ENCODE measurements around the gene PTPN2. TPM values are rescaled to one million over a fixed set of nuclear protein-coding genes. Genes with fewer than 3 reads are reported as not detected.

PTPN2 gene
- total and polyA plus RNA-seq, 2 donors, result 27.0 to 36.9 TPM

DNA sequence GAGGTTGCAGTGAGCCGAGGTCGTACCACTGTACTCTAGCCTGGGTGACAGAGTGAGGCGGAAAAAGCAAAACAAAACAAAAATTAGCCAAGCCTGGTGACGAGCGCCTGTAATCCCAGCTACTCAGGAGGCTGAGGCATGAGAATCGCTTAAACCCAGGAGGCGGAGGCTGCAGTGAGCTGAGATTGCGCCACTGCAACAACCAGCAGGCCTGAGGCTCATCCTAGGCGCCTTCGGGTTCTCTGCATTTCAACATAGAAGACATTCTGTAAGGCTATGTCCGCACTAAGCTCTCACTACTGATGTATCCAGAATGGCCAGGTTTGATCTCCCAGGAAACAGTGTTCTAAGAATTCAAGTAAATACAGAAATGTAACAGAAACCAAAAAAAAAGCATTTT lies 23.5 kb downstream of the PTPN2 start:
- Histone ChIP-seq H3K27ac (ENCODE audit: low read depth) (no peak overlapping the region), H3K4me3 (ENCODE audit: low read depth, low read length) (no peak overlapping the region), H3K36me3 (ENCODE audit: insufficient read depth) (no peaks in the 10 kb centered on the region), H3K4me1 (ENCODE audit: insufficient read depth) (no peaks in the 10 kb centered on the region)
- 98% methylated on average over 11 of the region's 11 CpGs for WGBS
- no peak for DNase-seq (ENCODE audit: extremely low spot score)

DNA sequence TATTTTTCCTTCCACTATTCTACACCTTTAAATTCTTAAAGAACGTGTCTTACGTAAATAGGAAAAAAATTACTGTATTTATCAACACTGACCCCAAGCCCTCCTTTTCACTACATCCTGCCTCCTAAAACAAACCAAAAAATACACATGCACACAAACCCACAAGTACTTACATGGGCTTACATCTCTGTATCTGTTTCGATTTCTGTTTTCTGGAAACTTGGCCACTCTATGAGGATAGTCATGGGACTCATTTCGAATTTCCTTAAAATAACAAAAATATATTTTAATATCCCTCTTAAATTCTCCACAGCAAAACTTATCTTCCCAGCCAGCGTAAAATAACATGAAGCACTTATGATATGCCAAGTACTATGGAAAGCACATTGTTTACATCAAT lies 25.0 kb downstream of the PTPN2 start:
- WGBS, result 62% methylated on average over 5 of the region's 5 CpGs
- Histone ChIP-seq H3K36me3 (ENCODE audit: insufficient read depth) (no peaks in the 10 kb centered on the region), H3K27ac (ENCODE audit: low read depth) (no peak overlapping the region), H3K4me1 (ENCODE audit: insufficient read depth) (no peaks in the 10 kb centered on the region), H3K4me3 (ENCODE audit: low read depth, low read length) (no peak overlapping the region)
- DNase-seq (ENCODE audit: extremely low spot score), result no peak

GRCh38 chr18:12857991-12858544 lies 26.0 kb downstream of the PTPN2 start:
- H3K4me3 ChIP-seq (ENCODE audit: low read depth, low read length), result no peak overlapping the region
- H3K36me3 ChIP-seq (ENCODE audit: insufficient read depth), result no peaks in the 10 kb centered on the region
- 91% methylated on average over 4 of the region's 4 CpGs for WGBS
- no peaks in the 10 kb centered on the region for H3K4me1 ChIP-seq (ENCODE audit: insufficient read depth)
- H3K27ac ChIP-seq (ENCODE audit: low read depth), result no peak overlapping the region
- DNase-seq (ENCODE audit: extremely low spot score), result no peak

DNA sequence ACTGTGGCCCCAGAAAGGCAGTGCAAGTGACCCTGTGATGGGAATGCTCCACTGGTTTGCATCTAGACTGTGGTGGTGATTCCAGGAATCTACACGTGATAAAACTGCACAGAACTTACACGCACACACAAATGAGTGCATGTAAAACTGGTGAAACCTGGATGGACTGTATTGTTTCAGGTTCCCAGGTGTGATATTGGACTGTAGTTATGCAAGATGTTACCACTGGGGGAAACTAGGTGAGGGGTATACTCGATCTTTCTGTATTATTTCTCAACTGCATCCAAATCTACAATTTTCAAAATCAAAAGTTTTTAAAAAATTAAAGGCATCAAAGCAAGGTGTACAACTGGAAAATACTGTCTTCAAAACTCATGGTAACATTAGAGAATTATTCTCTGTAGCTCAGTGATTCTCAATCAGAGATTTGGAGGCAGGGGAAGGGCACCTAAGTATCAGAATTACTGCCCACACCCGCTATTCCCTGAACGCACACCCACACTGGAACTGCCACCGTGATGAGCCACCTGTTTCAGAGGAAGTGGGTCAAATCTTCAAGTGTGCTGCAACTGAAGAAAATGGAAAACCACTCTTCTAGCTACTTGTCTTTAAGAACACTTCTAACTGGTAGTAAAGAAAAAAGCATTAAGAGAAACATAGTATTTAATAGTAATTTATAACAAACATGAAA lies 26.7 kb downstream of the PTPN2 start:
- DNase-seq (ENCODE audit: extremely low spot score), result no peak
- Histone ChIP-seq H3K4me3 (ENCODE audit: low read depth, low read length) (no peak overlapping the region), H3K36me3 (ENCODE audit: insufficient read depth) (no peaks in the 10 kb centered on the region), H3K27ac (ENCODE audit: low read depth) (no peak overlapping the region), H3K4me1 (ENCODE audit: insufficient read depth) (no peaks in the 10 kb centered on the region)
- 85% methylated on average over 6 of the region's 6 CpGs for WGBS

GRCh38 chr18:12855916-12856315 lies 28.1 kb downstream of the PTPN2 start:
- Histone ChIP-seq H3K36me3 (ENCODE audit: insufficient read depth) (no peaks in the 10 kb centered on the region), H3K4me3 (ENCODE audit: low read depth, low read length) (no peak overlapping the region), H3K4me1 (ENCODE audit: insufficient read depth) (no peaks in the 10 kb centered on the region), H3K27ac (ENCODE audit: low read depth) (no peak overlapping the region)
- DNase-seq (ENCODE audit: extremely low spot score), result no peak
- 97% methylated on average over 4 of the region's 4 CpGs for WGBS

- 93% methylated on average over 7 of the region's 7 CpGs for WGBS
- no peak for DNase-seq (ENCODE audit: extremely low spot score)
- no peak overlapping the region for H3K27ac ChIP-seq (ENCODE audit: low read depth)
- no peak overlapping the region for H3K4me3 ChIP-seq (ENCODE audit: low read depth, low read length)
- H3K36me3 ChIP-seq (ENCODE audit: insufficient read depth), result no peaks in the 10 kb centered on the region
- no peaks in the 10 kb centered on the region for H3K4me1 ChIP-seq (ENCODE audit: insufficient read depth)
Measured at GRCh38 chr18:12852566-12853315, 31.3 kb downstream of the PTPN2 start.

- H3K4me1 ChIP-seq (ENCODE audit: insufficient read depth), result no peaks in the 10 kb centered on the region
- no peak overlapping the region for H3K27ac ChIP-seq (ENCODE audit: low read depth)
- no peak for DNase-seq (ENCODE audit: extremely low spot score)
- H3K36me3 ChIP-seq (ENCODE audit: insufficient read depth), result no peaks in the 10 kb centered on the region
- 67% methylated on average over 3 of the region's 3 CpGs for WGBS
- no peak overlapping the region for H3K4me3 ChIP-seq (ENCODE audit: low read depth, low read length)
Measured at GRCh38 chr18:12851716-12852115, 32.3 kb downstream of the PTPN2 start.

- Histone ChIP-seq H3K4me1 (ENCODE audit: insufficient read depth) (no peaks in the 10 kb centered on the region), H3K4me3 (ENCODE audit: low read depth, low read length) (no peak overlapping the region), H3K27ac (ENCODE audit: low read depth) (no peak overlapping the region), H3K36me3 (ENCODE audit: insufficient read depth) (no peaks in the 10 kb centered on the region)
- no peak for DNase-seq (ENCODE audit: extremely low spot score)
- WGBS, result 83% methylated on average over 2 of the region's 2 CpGs
Measured at GRCh38 chr18:12849548-12849947, 34.5 kb downstream of the PTPN2 start.

DNA sequence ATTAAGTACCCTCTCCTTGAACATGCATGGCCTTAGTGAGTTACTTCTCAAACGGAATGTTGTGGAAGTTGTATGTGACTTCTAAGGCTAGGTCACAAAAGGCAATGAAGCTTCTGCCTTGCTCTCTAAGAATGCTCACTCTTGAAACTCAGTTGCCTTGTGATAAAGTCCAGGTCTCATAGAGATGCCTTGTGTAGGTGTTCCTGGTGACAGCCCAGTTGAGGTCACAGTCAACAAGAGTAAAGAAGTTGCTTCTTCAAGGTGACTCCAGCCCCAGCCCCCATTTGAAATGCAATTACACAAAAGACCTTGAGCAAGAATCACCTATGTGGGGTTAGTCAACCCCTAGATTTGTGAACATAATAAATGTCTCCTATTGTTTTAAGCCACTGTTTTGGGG lies 35.6 kb downstream of the PTPN2 start:
- no peak overlapping the region for H3K27ac ChIP-seq (ENCODE audit: low read depth)
- no peak overlapping the region for H3K4me3 ChIP-seq (ENCODE audit: low read depth, low read length)
- H3K36me3 ChIP-seq (ENCODE audit: insufficient read depth), result no peaks in the 10 kb centered on the region
- DNase-seq (ENCODE audit: extremely low spot score), result no peak
- WGBS, result 71% methylated on average over 1 of the region's 1 CpG
- no peaks in the 10 kb centered on the region for H3K4me1 ChIP-seq (ENCODE audit: insufficient read depth)

GRCh38 chr18:12844391-12844790 lies 39.6 kb downstream of the PTPN2 start:
- WGBS, result 80% methylated on average over 2 of the region's 2 CpGs
- Histone ChIP-seq H3K4me3 (ENCODE audit: low read depth, low read length) (no peak overlapping the region), H3K4me1 (ENCODE audit: insufficient read depth) (peaks cover 3% of the 10 kb centered on the region), H3K36me3 (ENCODE audit: insufficient read depth) (no peaks in the 10 kb centered on the region), H3K27ac (ENCODE audit: low read depth) (no peak overlapping the region)
- no peak for DNase-seq (ENCODE audit: extremely low spot score)

GRCh38 chr18:12843420-12844350 lies 40.4 kb downstream of the PTPN2 start:
- Histone ChIP-seq H3K36me3 (ENCODE audit: insufficient read depth) (no peaks in the 10 kb centered on the region), H3K4me1 (ENCODE audit: insufficient read depth) (peaks cover 3% of the 10 kb centered on the region), H3K27ac (ENCODE audit: low read depth) (no peak overlapping the region), H3K4me3 (ENCODE audit: low read depth, low read length) (no peak overlapping the region)
- DNase-seq (ENCODE audit: extremely low spot score), result no peak
- WGBS, result 80% methylated on average over 12 of the region's 12 CpGs

DNA sequence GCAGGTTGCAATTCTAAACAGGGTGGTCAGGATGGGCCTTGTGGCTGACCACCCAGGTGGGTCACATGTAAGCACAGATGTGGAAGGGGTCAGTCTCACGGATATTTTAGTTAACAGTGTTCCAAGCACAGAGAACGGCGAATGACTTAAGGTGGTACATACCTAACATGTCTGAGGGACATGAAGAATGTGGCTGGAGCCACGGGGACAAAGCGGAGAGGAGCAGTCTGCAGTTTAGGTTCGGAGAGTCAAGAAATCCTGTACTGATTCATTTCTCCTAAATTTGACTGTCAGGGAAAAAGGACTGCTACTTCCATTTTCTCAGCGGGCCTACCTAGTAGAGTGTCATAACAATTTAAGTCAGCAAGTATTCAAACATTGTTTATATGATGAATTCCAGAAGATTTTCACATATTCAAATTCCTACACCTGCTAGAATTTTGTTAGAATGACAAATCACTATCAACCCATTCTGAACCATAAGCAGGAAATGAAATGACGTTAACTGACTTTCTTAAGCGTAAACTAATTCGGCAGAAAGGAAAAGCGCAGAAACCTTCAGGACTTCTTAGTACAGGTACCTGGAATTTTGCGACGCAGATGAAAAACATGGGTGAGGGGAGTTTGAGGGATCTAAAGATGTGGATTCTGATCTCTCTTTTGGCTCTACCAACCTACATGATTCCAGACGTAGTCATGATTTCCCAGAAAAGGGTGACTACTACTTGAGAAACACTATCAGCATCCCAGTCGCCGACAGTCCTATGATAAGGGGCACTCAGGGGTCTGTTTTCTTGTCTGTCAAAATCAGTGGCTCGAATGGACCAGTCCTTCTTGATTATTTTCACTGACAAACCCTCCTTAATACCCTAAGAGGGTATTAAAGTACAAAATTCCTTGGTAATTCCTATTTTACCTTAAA lies 41.3 kb downstream of the PTPN2 start:
- no peaks in the 10 kb centered on the region for H3K36me3 ChIP-seq (ENCODE audit: insufficient read depth)
- H3K4me3 ChIP-seq (ENCODE audit: low read depth, low read length), result no peak overlapping the region
- H3K4me1 ChIP-seq (ENCODE audit: insufficient read depth), result peaks cover 3% of the 10 kb centered on the region
- H3K27ac ChIP-seq (ENCODE audit: low read depth), result no peak overlapping the region
- WGBS, result 90% methylated on average over 17 of the region's 17 CpGs
- no peak for DNase-seq (ENCODE audit: extremely low spot score)
